ENCODE data around the gene TRIO.

GRCh38 chr5:14270209-14270702, 127.1 kb downstream of the TRIO start:
- TF ChIP-seq, protein P1, sequence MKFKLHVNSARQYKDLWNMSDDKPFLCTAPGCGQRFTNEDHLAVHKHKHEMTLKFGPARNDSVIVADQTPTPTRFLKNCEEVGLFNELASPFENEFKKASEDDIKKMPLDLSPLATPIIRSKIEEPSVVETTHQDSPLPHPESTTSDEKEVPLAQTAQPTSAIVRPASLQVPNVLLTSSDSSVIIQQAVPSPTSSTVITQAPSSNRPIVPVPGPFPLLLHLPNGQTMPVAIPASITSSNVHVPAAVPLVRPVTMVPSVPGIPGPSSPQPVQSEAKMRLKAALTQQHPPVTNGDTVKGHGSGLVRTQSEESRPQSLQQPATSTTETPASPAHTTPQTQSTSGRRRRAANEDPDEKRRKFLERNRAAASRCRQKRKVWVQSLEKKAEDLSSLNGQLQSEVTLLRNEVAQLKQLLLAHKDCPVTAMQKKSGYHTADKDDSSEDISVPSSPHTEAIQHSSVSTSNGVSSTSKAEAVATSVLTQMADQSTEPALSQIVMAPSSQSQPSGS (IDR thresholded peaks at IDR 0.05; ENCODE audit: low read length), result no peak
- TF ChIP-seq ZZZ3 (IDR thresholded peaks at IDR 0.05; ENCODE audit: control insufficient read depth, insufficient read length, low read depth), result no peak
- TF ChIP-seq, protein P2, sequence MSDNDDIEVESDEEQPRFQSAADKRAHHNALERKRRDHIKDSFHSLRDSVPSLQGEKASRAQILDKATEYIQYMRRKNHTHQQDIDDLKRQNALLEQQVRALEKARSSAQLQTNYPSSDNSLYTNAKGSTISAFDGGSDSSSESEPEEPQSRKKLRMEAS (IDR thresholded peaks at IDR 0.05; ENCODE audit: low read depth, low read length), result no peak
- TF ChIP-seq CTCF (IDR thresholded peaks at IDR 0.05 in 2 of 3, conservative IDR thresholded peaks at IDR 0.05 in 1 of 3; ENCODE audit: control insufficient read depth in 2 of 3, extremely low read depth in 1 of 3, insufficient read depth in 1 of 3, low read depth in 3 of 3, low read length in 3 of 3), result peak; percentile 77 to 78 (median 78)
- no peak for TF ChIP-seq TCF7 (IDR thresholded peaks at IDR 0.05; ENCODE audit: borderline replicate concordance)
- no peak for TF ChIP-seq NFYB (IDR thresholded peaks at IDR 0.05; ENCODE audit: insufficient read depth, low read depth, low read length)
- TF ChIP-seq RAD21 (IDR thresholded peaks at IDR 0.05; ENCODE audit: insufficient read depth, low read depth, low read length), result peak; percentile 93
- no peak for TF ChIP-seq JUND (IDR thresholded peaks at IDR 0.05; ENCODE audit: low read depth, low read length)
- no peak for TF ChIP-seq EZH2 (IDR thresholded peaks at IDR 0.05; ENCODE audit: borderline replicate concordance, control insufficient read depth, low read depth, low read length)
- no peak for TF ChIP-seq RCOR1 (conservative IDR thresholded peaks at IDR 0.05; ENCODE audit: low read depth, low read length)
